H9 (cell line): ENCODE data around the gene DUOXA2. TPM values are rescaled to one million over a fixed set of nuclear protein-coding genes. Genes with fewer than 3 reads are reported as not detected.

ENCODE experiments used
- DNase-seq: peaks from one replicate; pipeline ENCODE4 v3.0.0-alpha.2; 2017
- H2AFZ ChIP-seq: one replicate; pipeline ENCODE4 v1.6.1; 2013; ENCODE audit warnings: mild to moderate bottlenecking, low read length, control low read depth, moderate library complexity
- H2AK5ac ChIP-seq: 2 replicates; pipeline ENCODE4 v1.6.1; 2013; ENCODE audit warnings: low read length, control low read depth, mixed read lengths; ENCODE audit not compliant: insufficient read length
- H2BK120ac ChIP-seq: one replicate; pipeline ENCODE4 v1.6.1; 2013; ENCODE audit warnings: low read depth, mild to moderate bottlenecking, low read length, control low read depth, inconsistent platforms; ENCODE audit not compliant: poor library complexity, severe bottlenecking
- H2BK12ac ChIP-seq: 2 replicates; pipeline ENCODE4 v1.6.1; 2013; ENCODE audit warnings: low read length, control low read depth, mixed read lengths, low read depth; ENCODE audit not compliant: insufficient read length
- H2BK15ac ChIP-seq: 2 replicates; pipeline ENCODE4 v1.6.1; 2013; ENCODE audit warnings: low read depth, low read length, control low read depth
- H2BK20ac ChIP-seq: one replicate; pipeline ENCODE4 v1.6.1; 2013; ENCODE audit warnings: low read depth, mild to moderate bottlenecking, low read length, control low read depth, inconsistent platforms; ENCODE audit not compliant: poor library complexity, severe bottlenecking
- H2BK5ac ChIP-seq: 2 replicates; pipeline ENCODE4 v1.6.1; 2013; ENCODE audit warnings: low read length, control low read depth, mixed read lengths; ENCODE audit not compliant: insufficient read length
- H3K14ac ChIP-seq: 2 replicates; pipeline ENCODE4 v1.6.1; 2013; ENCODE audit warnings: low read length, control low read depth; ENCODE audit not compliant: insufficient read depth
- H3K18ac ChIP-seq: 2 replicates; pipeline ENCODE4 v1.6.1; 2013; ENCODE audit warnings: low read depth, mild to moderate bottlenecking, mixed read lengths, low read length, control low read depth; ENCODE audit not compliant: insufficient read length
- H3K23ac ChIP-seq: 2 replicates; pipeline ENCODE4 v1.6.1; 2013; ENCODE audit warnings: low read length, control low read depth, mixed read lengths, low read depth; ENCODE audit not compliant: insufficient read length
- H3K23me2 ChIP-seq: 2 replicates; pipeline ENCODE4 v1.6.1; 2013; ENCODE audit warnings: low read depth, mild to moderate bottlenecking, mixed read lengths, low read length, control low read depth; ENCODE audit not compliant: insufficient read length, poor library complexity, severe bottlenecking
- H3K27ac ChIP-seq: 2 replicates; pipeline ENCODE4 v1.5.1; 2013; ENCODE audit warnings: low read length, control low read depth, mixed read lengths, low read depth; ENCODE audit not compliant: insufficient read length
- H3K27me3 ChIP-seq: 2 replicates; pipeline ENCODE4 v1.6.1; 2013; ENCODE audit warnings: low read length, control low read depth, inconsistent platforms; ENCODE audit not compliant: insufficient read depth
- H3K4ac ChIP-seq: 2 replicates; pipeline ENCODE4 v1.6.1; 2013; ENCODE audit warnings: low read depth, mild to moderate bottlenecking, control low read depth, inconsistent platforms, low read length, moderate library complexity
- H3K4me1 ChIP-seq: 2 replicates; pipeline ENCODE4 v1.6.1; 2013; ENCODE audit warnings: low read length, control low read depth, inconsistent platforms; ENCODE audit not compliant: insufficient read depth
- H3K4me2 ChIP-seq: 2 replicates; pipeline ENCODE4 v1.6.1; 2013; ENCODE audit warnings: low read length, control low read depth, mixed read lengths; ENCODE audit not compliant: insufficient read length, insufficient read depth
- H3K56ac ChIP-seq: 2 replicates; pipeline ENCODE4 v1.6.1; 2013; ENCODE audit warnings: low read depth, mild to moderate bottlenecking, mixed read lengths, low read length, control low read depth; ENCODE audit not compliant: insufficient read length
- H3K79me1 ChIP-seq: 2 replicates; pipeline ENCODE4 v1.6.1; 2013; ENCODE audit warnings: low read depth, mild to moderate bottlenecking, moderate library complexity, low read length, control low read depth, inconsistent platforms; ENCODE audit not compliant: insufficient read depth, poor library complexity, severe bottlenecking
- H3K79me2 ChIP-seq: 2 replicates; pipeline ENCODE4 v1.6.1; 2013; ENCODE audit warnings: low read length, control low read depth, inconsistent platforms; ENCODE audit not compliant: insufficient read depth
- H3K9ac ChIP-seq: 2 replicates; pipeline ENCODE4 v1.6.1; 2013; ENCODE audit warnings: low read length, control low read depth, mixed read lengths; ENCODE audit not compliant: insufficient read length; ENCODE audit errors: extremely low read depth
- H3K9me3 ChIP-seq: one replicate; pipeline ENCODE4 v1.6.1; 2013; ENCODE audit warnings: low read depth, low read length, inconsistent platforms; ENCODE audit not compliant: control insufficient read depth
- H3T11ph ChIP-seq: one replicate; pipeline ENCODE4 v1.6.1; 2013; ENCODE audit warnings: mild to moderate bottlenecking, low read length, control low read depth, inconsistent platforms
- H4K20me1 ChIP-seq: one replicate; pipeline ENCODE4 v1.6.1; 2013; ENCODE audit not compliant: control insufficient read depth, insufficient read length, insufficient read depth
- H4K5ac ChIP-seq: 2 replicates; pipeline ENCODE4 v1.6.1; 2013; ENCODE audit warnings: low read depth, mild to moderate bottlenecking, mixed read lengths, low read length, control low read depth; ENCODE audit not compliant: insufficient read length
- H4K8ac ChIP-seq: replicated peaks from 2 replicates; pipeline ENCODE4 v1.6.1; 2013; ENCODE audit warnings: low read length, control low read depth, mixed read lengths, low read depth; ENCODE audit not compliant: insufficient read length
- H4K91ac ChIP-seq: 2 replicates; pipeline ENCODE4 v1.6.1; 2013; ENCODE audit warnings: low read depth, mild to moderate bottlenecking, moderate library complexity, mixed read lengths, low read length, control low read depth; ENCODE audit not compliant: insufficient read length
- H3K27ac Mint-ChIP-seq, 3 experiments: 2 replicates in 2 of 3; 3 replicates in 1 of 3; pipeline ENCODE4 v1.8.0; 2020 to 2021; ENCODE audit warnings: mixed read lengths in 3 of 3, mild to moderate bottlenecking in 1 of 3, moderate library complexity in 1 of 3
- H3K27me3 Mint-ChIP-seq: 2 replicates; pipeline ENCODE4 v1.8.0; 2021; ENCODE audit warnings: low read depth, mild to moderate bottlenecking, moderate library complexity, mixed read lengths
- H3K36me3 Mint-ChIP-seq, 3 experiments: 2 replicates in 2 of 3; 3 replicates in 1 of 3; pipeline ENCODE4 v1.8.0; 2020 to 2021; ENCODE audit warnings: low read depth in 3 of 3, mixed read lengths in 3 of 3; ENCODE audit not compliant: insufficient read depth in 1 of 3
- H3K4me1 Mint-ChIP-seq, 2 experiments: 2 replicates each; pipeline ENCODE4 v1.8.0; 2020; ENCODE audit warnings: mixed read lengths in 2 of 2
- H3K4me3 Mint-ChIP-seq, 2 experiments: 2 replicates in 1 of 2; 3 replicates in 1 of 2; pipeline ENCODE4 v1.8.0; 2020 to 2021; ENCODE audit warnings: mild to moderate bottlenecking in 2 of 2, mixed read lengths in 2 of 2, moderate library complexity in 1 of 2
- H3K9me3 Mint-ChIP-seq, 2 experiments: 2 replicates in 1 of 2; 3 replicates in 1 of 2; pipeline ENCODE4 v1.8.0; 2020; ENCODE audit warnings: mild to moderate bottlenecking in 2 of 2, mixed read lengths in 2 of 2, moderate library complexity in 1 of 2
- WGBS: extraction: QIAGEN DNeasy Blood & Tissue Kit; methylation state at CpG from one replicate; pipeline ENCODE4 v1.1.7; 2013; ENCODE audit warnings: missing lambda C conversion rate, low lambda C conversion rate, mixed read lengths; ENCODE audit not compliant: insufficient read length; ENCODE audit errors: extremely low coverage; 5-methylcytosine and 5-hydroxymethylcytosine counted together
- total RNA-seq: library from RNA; stranded (reverse); gene quantifications from 2 replicates; pipeline ENCODE4 v1.2.1, GENCODE V29; 2021
- TF ChIP-seq, protein P1 (sequence below): fragments of 200-600 bp; sonication (generic); conservative IDR thresholded peaks from 3 replicates; pipeline ENCODE4 v1.8.0; 2021; ENCODE audit warnings: antibody characterized with exemption, mild to moderate bottlenecking

Gene DUOXA2
- total RNA-seq, 1 experiment from 2014 or later = not detected

- TF ChIP-seq, protein P1, sequence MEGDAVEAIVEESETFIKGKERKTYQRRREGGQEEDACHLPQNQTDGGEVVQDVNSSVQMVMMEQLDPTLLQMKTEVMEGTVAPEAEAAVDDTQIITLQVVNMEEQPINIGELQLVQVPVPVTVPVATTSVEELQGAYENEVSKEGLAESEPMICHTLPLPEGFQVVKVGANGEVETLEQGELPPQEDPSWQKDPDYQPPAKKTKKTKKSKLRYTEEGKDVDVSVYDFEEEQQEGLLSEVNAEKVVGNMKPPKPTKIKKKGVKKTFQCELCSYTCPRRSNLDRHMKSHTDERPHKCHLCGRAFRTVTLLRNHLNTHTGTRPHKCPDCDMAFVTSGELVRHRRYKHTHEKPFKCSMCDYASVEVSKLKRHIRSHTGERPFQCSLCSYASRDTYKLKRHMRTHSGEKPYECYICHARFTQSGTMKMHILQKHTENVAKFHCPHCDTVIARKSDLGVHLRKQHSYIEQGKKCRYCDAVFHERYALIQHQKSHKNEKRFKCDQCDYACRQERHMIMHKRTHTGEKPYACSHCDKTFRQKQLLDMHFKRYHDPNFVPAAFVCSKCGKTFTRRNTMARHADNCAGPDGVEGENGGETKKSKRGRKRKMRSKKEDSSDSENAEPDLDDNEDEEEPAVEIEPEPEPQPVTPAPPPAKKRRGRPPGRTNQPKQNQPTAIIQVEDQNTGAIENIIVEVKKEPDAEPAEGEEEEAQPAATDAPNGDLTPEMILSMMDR = peak; percentile 75
- no peaks in the 10 kb centered on the region for H3K9me3 Mint-ChIP-seq
- H2BK5ac ChIP-seq = no peak overlapping the region
Measured at GRCh38 chr15:45126535-45127158, 12.5 kb downstream of the DUOXA2 start.

More at GRCh38 chr15:45126535-45127158, 12.5 kb downstream of the DUOXA2 start:
- H2BK20ac ChIP-seq = no peak overlapping the region
- no peak for DNase-seq
- H3K4me1 ChIP-seq = no peaks in the 10 kb centered on the region
- no peak overlapping the region for H2AK5ac ChIP-seq
- no peak overlapping the region for H3K14ac ChIP-seq
- H3K27ac ChIP-seq = no peak overlapping the region
- peaks cover 11% of the 10 kb centered on the region for H3K23me2 ChIP-seq
- no peak overlapping the region for H2BK12ac ChIP-seq
- WGBS = 100% methylated on average over 1 of the region's 2 CpGs
- no peaks in the 10 kb centered on the region for H3K9me3 ChIP-seq
- no peaks in the 10 kb centered on the region for H3K79me1 ChIP-seq
- Mint-ChIP-seq H3K27ac (no peak overlapping the region), H3K4me1 (peaks cover 8 to 10% of the 10 kb centered on the region in 2 experiments), H3K27me3 (peaks cover 93% of the 10 kb centered on the region), H3K36me3 (no peaks in the 10 kb centered on the region), H3K4me3 (no peak overlapping the region)
- H3K4ac ChIP-seq = no peak overlapping the region
- H4K20me1 ChIP-seq = no peaks in the 10 kb centered on the region
- H3T11ph ChIP-seq = no peak overlapping the region
- H3K23ac ChIP-seq = no peak overlapping the region
- no peak overlapping the region for H3K4me2 ChIP-seq
- H4K91ac ChIP-seq = no peak overlapping the region
- H3K27me3 ChIP-seq = peaks cover 51% of the 10 kb centered on the region
- no peaks in the 10 kb centered on the region for H3K79me2 ChIP-seq
- H4K8ac ChIP-seq = no peak overlapping the region
- no peak overlapping the region for H4K5ac ChIP-seq
- no peak overlapping the region for H2AFZ ChIP-seq
- H2BK15ac ChIP-seq = no peak overlapping the region
- no peak overlapping the region for H3K18ac ChIP-seq
- H3K56ac ChIP-seq = no peak overlapping the region
- H2BK120ac ChIP-seq = no peak overlapping the region
- H3K9ac ChIP-seq = no peak overlapping the region
